HL-60 (cell line): ENCODE measurements around the gene XIRP1.

Source experiments
- DNase-seq, 2 experiments: peaks; one replicate each; pipeline ENCODE4 v3.0.0-alpha.2; 2010 to 2020; ENCODE audit warnings: low read depth in 1 of 2, low spot score in 1 of 2
- H3K27ac ChIP-seq: fragments of 250-450 bp; sonication (Bioruptor Pico); replicated peaks from 2 replicates; pipeline ENCODE4 v1.5.1; 2020; ENCODE audit warnings: mild to moderate bottlenecking, moderate library complexity
- H3K27me3 ChIP-seq: fragments of 250-450 bp; sonication (Bioruptor Pico); 2 replicates; pipeline ENCODE4 v1.5.1; 2021; ENCODE audit warnings: mild to moderate bottlenecking, moderate library complexity; ENCODE audit not compliant: insufficient read depth, poor library complexity, severe bottlenecking
- H3K4me3 ChIP-seq: replicated peaks from 2 replicates; pipeline ENCODE4 v1.5.1; 2011; ENCODE audit warnings: mild to moderate bottlenecking, control low read depth, low read length; ENCODE audit not compliant: insufficient read depth
- GABPA ChIP-seq: IDR thresholded peaks from 2 replicates; pipeline ENCODE4 v1.6.1; 2012; ENCODE audit warnings: low read depth
- POLR2AphosphoS5 ChIP-seq: IDR thresholded peaks from 2 replicates; pipeline ENCODE4 v1.6.1; 2012; ENCODE audit warnings: low read depth
- SPI1 ChIP-seq: IDR thresholded peaks from 2 replicates; pipeline ENCODE4 v1.6.1; 2012; ENCODE audit warnings: low read depth, mild to moderate bottlenecking, borderline replicate concordance
- TF ChIP-seq, protein P1 (sequence below): IDR thresholded peaks from 2 replicates; pipeline ENCODE4 v1.6.1; 2012; ENCODE audit warnings: low read depth; ENCODE audit not compliant: insufficient replicate concordance
- TF ChIP-seq, protein P2 (sequence below): IDR thresholded peaks from one replicate; pipeline ENCODE4 v1.5.1; 2011; ENCODE audit warnings: low read length, control low read depth, inconsistent platforms; ENCODE audit not compliant: insufficient read depth

XIRP1 gene

DNA sequence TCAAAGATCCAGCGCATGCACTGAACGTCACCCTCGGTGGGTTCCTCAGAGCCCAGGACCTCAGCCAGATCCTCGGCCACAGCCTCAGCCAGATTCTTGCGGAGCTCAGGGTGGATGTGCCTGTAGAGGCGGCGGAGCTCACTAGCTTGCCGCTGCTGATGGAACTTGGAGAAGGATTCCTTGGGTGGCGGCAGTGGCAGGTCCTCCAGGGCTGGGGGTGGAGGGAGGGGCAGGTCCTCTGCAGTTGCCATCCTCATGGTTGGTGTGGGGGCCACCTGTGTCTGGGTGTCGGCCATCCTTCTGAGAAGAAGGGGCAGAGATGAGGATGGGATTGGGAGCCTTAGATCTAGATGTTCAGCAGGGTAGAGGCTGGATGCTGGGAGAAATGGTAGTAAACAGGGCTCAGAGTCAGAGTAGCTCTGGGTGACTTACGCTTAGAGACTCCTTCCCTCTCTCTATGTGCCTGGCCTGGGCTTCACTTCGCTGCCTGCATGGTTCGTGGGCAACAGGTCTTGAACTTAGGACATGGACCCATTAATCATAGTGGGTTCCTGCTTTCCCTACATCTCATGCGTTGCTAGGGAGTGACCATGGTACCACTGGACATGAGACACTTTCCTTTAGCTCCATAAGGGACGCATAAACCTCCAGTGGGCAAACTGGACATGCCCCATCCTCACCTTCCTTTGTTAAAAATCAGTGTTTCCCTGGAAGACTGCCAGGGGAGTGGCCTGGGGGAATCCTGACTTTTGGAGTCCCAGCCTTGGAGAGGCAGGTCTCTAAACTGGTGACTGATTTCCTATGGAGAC, 3.0 kb downstream of the XIRP1 start:
- DNase-seq, result no peak
- Histone ChIP-seq H3K27me3 (no peaks in the 10 kb centered on the region), H3K27ac (no peak overlapping the region), H3K4me3 (no peak overlapping the region)
- TF ChIP-seq POLR2AphosphoS5 (no peak), GABPA (no peak), SPI1 (no peak)
- TF ChIP-seq, protein P1, sequence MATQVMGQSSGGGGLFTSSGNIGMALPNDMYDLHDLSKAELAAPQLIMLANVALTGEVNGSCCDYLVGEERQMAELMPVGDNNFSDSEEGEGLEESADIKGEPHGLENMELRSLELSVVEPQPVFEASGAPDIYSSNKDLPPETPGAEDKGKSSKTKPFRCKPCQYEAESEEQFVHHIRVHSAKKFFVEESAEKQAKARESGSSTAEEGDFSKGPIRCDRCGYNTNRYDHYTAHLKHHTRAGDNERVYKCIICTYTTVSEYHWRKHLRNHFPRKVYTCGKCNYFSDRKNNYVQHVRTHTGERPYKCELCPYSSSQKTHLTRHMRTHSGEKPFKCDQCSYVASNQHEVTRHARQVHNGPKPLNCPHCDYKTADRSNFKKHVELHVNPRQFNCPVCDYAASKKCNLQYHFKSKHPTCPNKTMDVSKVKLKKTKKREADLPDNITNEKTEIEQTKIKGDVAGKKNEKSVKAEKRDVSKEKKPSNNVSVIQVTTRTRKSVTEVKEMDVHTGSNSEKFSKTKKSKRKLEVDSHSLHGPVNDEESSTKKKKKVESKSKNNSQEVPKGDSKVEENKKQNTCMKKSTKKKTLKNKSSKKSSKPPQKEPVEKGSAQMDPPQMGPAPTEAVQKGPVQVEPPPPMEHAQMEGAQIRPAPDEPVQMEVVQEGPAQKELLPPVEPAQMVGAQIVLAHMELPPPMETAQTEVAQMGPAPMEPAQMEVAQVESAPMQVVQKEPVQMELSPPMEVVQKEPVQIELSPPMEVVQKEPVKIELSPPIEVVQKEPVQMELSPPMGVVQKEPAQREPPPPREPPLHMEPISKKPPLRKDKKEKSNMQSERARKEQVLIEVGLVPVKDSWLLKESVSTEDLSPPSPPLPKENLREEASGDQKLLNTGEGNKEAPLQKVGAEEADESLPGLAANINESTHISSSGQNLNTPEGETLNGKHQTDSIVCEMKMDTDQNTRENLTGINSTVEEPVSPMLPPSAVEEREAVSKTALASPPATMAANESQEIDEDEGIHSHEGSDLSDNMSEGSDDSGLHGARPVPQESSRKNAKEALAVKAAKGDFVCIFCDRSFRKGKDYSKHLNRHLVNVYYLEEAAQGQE, result no peak
- TF ChIP-seq, protein P2, sequence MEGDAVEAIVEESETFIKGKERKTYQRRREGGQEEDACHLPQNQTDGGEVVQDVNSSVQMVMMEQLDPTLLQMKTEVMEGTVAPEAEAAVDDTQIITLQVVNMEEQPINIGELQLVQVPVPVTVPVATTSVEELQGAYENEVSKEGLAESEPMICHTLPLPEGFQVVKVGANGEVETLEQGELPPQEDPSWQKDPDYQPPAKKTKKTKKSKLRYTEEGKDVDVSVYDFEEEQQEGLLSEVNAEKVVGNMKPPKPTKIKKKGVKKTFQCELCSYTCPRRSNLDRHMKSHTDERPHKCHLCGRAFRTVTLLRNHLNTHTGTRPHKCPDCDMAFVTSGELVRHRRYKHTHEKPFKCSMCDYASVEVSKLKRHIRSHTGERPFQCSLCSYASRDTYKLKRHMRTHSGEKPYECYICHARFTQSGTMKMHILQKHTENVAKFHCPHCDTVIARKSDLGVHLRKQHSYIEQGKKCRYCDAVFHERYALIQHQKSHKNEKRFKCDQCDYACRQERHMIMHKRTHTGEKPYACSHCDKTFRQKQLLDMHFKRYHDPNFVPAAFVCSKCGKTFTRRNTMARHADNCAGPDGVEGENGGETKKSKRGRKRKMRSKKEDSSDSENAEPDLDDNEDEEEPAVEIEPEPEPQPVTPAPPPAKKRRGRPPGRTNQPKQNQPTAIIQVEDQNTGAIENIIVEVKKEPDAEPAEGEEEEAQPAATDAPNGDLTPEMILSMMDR, result no peak

DNA sequence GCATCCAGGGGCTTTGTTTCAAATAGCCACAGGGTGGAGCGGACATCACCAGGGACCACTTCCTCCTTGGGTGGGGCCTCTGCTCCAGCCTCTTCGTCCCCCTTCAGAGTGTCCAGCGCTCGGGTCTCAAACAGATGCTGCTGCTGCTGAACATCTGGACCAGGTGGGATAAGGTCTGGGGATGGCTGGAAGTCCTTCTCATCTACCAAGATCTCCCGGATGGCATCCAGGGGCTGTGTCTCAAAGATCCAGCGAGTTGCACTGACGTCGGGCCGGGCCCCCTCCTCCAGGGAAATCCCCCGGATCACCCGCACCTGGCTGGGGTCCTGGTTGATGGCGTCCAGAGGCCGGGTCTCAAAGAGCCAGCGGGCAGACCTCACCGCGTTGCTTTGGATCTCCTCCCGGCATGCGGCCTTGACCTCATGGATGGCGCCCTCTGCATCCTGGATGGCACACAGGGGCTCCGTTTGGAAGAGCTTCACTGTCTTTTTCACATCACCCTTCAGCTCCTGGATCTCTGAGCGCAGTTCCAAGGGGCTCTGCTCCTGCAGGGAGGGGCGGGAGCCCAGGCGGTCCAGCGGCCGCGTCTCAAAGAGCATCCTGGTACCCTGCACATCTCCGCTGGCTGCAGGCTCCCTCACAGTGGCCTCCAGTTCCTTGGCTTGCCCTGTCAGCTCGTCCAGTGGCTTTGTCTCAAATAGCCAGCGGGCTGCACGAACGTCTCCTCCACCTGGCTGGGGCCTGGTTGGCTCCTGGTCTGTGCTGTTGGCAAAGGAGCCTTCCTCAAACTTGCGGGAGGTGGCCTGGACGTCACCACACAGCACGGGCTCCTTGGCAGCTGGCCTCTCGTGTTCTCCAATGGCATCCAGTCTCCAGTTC, 3.9 kb downstream of the XIRP1 start:
- Histone ChIP-seq H3K4me3 (no peak overlapping the region), H3K27me3 (no peaks in the 10 kb centered on the region), H3K27ac (no peak overlapping the region)
- no peak for DNase-seq
- TF ChIP-seq SPI1 (no peak), GABPA (no peak), POLR2AphosphoS5 (no peak)
- TF ChIP-seq, protein P1, result no peak
- TF ChIP-seq, protein P2, result no peak

DNA sequence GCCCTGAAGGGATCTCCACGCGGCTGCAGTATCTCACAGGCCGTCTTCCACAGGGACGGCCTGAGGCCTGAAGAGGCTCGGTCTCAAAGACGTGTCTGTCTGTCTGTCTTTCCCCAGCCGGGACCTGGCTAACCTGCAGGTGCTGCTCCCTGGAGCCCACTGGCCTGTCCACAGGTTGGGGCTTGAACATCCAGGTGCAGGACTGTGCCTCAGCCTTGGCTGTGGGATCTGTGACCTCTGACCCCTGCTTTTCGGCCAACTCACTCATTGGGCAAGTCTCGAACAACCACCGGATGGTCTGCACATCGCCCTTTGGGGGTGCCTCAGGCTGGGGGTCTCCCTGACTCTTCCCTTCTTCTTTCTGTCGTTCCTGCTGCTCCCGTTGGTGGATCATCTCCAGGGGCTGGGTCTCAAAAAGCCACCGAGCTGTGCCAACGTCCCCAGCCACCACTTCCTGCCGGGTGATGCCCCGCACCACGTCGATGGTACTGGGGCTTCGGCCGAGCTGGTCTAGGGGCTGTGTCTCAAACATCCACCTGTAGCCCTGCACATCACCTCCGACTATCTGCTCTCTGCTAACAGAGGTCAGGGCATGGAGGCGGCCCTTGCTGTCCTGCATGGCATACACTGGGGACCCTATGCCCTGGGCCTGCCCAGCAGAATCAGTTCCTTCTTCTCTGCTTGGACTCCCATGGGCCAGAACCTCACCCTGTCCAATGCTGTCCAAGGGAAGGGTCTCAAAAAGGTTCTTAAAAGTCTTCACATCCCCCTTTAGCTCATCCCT, 4.8 kb downstream of the XIRP1 start:
- H3K4me3 ChIP-seq, result no peak overlapping the region
- no peak overlapping the region for H3K27ac ChIP-seq
- DNase-seq, result no peak
- no peaks in the 10 kb centered on the region for H3K27me3 ChIP-seq
- TF ChIP-seq, protein P1, result no peak
- no peak for TF ChIP-seq GABPA
- TF ChIP-seq, protein P2, result no peak
- TF ChIP-seq POLR2AphosphoS5, result no peak
- no peak for TF ChIP-seq SPI1
